Endodermal cell (in vitro differentiated cells): ENCODE data around the gene GTF3C1. TPM values are rescaled to one million over a fixed set of nuclear protein-coding genes. Genes with fewer than 3 reads are reported as not detected.

Experiments
- DNase-seq: peaks from one replicate; pipeline ENCODE4 v3.0.0-alpha.2; 2017
- H3K27ac ChIP-seq: 2 replicates; pipeline ENCODE4 v1.5.1; 2013; ENCODE audit warnings: mild to moderate bottlenecking, low read depth, low read length, moderate library complexity
- H3K27me3 ChIP-seq: 2 replicates; pipeline ENCODE4 v1.6.1; 2013; ENCODE audit warnings: mild to moderate bottlenecking, low read length, moderate library complexity; ENCODE audit not compliant: insufficient read depth, control insufficient read depth, poor library complexity, severe bottlenecking
- H3K36me3 ChIP-seq: 2 replicates; pipeline ENCODE4 v1.7.0; 2013; ENCODE audit warnings: mild to moderate bottlenecking, low read length, moderate library complexity; ENCODE audit not compliant: control insufficient read depth, insufficient read depth
- H3K4me1 ChIP-seq: one replicate; pipeline ENCODE4 v1.7.0; 2013; ENCODE audit warnings: low read length; ENCODE audit not compliant: control insufficient read depth, insufficient read depth
- H3K4me3 ChIP-seq: 2 replicates; pipeline ENCODE4 v1.5.1; 2013; ENCODE audit warnings: mild to moderate bottlenecking, low read length, moderate library complexity
- H3K9ac ChIP-seq: 2 replicates; pipeline ENCODE4 v1.6.1; 2013; ENCODE audit warnings: mild to moderate bottlenecking, low read length, moderate library complexity; ENCODE audit not compliant: poor library complexity, severe bottlenecking; ENCODE audit errors: extremely low read depth
- H3K9me3 ChIP-seq: 2 replicates; pipeline ENCODE4 v1.6.1; 2013; ENCODE audit warnings: mild to moderate bottlenecking, low read length, moderate library complexity; ENCODE audit not compliant: control insufficient read depth
- H3K27ac Mint-ChIP-seq: 2 replicates; pipeline ENCODE4 v1.8.0; 2020; ENCODE audit warnings: mixed read lengths
- H3K27me3 Mint-ChIP-seq: 2 replicates; pipeline ENCODE4 v1.8.0; 2021; ENCODE audit warnings: mild to moderate bottlenecking, mixed read lengths; ENCODE audit not compliant: insufficient read depth
- H3K36me3 Mint-ChIP-seq: 2 replicates; pipeline ENCODE4 v1.8.0; 2020; ENCODE audit warnings: low read depth, mixed read lengths
- H3K4me1 Mint-ChIP-seq: 2 replicates; pipeline ENCODE4 v1.8.0; 2020; ENCODE audit warnings: mixed read lengths
- H3K4me3 Mint-ChIP-seq: 2 replicates; pipeline ENCODE4 v1.8.0; 2020; ENCODE audit warnings: mild to moderate bottlenecking, moderate library complexity, mixed read lengths
- H3K9me3 Mint-ChIP-seq: 2 replicates; pipeline ENCODE4 v1.8.0; 2020; ENCODE audit warnings: mild to moderate bottlenecking, mixed read lengths
- WGBS, 2 experiments: methylation state at CpG; one replicate each; pipeline versions ENCODE4 v1.1.5 to v1.1.7; 2013; ENCODE audit warnings: missing lambda C conversion rate in 2 of 2, mixed read lengths in 1 of 2; ENCODE audit not compliant: insufficient coverage in 1 of 2, insufficient read length in 1 of 2; 5-methylcytosine and 5-hydroxymethylcytosine counted together
- total RNA-seq, 2 donors: library from RNA; stranded (reverse); fragmentation: NEBNext Ultra II Directional in 1 of 2; extraction: Animal tissue kit (Norgen Biotek cat#: 25700) in 1 of 2; gene quantifications; 2 replicates in 1 of 2; 3 replicates in 1 of 2; pipeline ENCODE4 v1.2.1, GENCODE V29; 2021
- TF ChIP-seq, protein P1 (sequence below): fragments of 200-600 bp; sonication (generic); conservative IDR thresholded peaks from 2 replicates; pipeline ENCODE4 v1.5.0; 2021; ENCODE audit warnings: antibody characterized with exemption, mild to moderate bottlenecking

The GTF3C1 gene
- total RNA-seq, 2 donors from 2014 or later, result 138 TPM

DNA sequence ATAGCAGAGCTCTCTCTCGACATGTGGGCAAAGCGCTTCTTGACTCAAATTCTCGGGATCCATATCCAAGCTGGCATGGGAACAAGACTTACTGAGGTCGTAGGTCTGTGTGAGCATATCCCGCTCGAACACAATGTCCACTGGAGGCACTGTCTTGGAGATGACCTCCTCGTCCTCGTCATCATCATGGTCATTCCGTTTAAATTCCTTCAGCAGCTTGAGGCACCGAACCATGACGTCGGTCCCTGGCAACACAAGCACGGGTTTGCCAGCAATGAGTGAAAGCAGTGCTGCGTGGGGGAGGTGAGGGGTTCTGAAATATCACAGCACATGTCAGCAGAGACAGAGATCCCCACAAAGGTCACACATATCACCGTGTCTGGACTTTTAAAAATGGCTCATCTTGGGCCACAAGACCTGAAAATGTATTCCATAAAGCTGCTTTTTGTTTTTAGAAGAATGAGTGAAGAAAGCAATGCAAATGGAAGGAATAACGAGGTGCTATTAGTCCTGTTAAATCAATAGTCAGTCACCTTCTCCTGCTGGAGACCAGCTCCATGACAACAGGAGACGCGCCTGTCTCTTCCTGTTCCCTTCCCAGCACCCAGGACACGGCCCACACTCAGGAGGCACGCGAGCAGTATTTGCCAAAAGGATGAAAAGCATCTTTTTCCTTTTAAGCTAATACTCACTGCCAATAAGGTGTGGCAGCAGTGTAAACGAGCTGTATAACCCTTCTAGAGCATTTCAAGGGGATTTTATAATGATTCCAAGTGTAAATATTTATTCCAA is 37.9 kb downstream of the GTF3C1 start:
- 88 to 94% methylated on average over 19 to 22 of the region's 22 CpGs for WGBS, 2 experiments

DNA sequence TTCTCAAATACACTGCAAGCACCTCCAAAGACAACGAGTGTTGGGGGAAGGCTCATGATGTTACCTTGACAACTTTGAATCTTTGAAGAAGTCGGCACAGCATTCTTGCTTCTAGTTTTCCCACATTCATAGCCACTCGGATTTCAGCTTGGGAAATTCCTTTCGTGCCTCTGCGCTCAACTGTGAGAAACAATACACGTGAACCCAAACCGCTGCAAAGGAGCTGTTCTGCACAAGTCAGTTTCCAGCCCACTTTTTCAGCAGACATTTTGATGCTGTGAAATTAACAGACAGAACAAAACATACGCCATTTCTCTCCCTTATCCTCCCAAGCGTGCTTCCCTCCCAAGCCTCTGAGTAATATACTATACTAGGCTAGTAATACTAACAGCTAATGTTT is 41.2 kb downstream of the GTF3C1 start:
- Histone ChIP-seq H3K9me3 (no peaks in the 10 kb centered on the region), H3K9ac (no peak overlapping the region), H3K36me3 (peaks cover 89% of the 10 kb centered on the region), H3K27ac (no peak overlapping the region), H3K27me3 (no peaks in the 10 kb centered on the region), H3K4me1 (no peaks in the 10 kb centered on the region), H3K4me3 (no peak overlapping the region)
- TF ChIP-seq, protein P1, sequence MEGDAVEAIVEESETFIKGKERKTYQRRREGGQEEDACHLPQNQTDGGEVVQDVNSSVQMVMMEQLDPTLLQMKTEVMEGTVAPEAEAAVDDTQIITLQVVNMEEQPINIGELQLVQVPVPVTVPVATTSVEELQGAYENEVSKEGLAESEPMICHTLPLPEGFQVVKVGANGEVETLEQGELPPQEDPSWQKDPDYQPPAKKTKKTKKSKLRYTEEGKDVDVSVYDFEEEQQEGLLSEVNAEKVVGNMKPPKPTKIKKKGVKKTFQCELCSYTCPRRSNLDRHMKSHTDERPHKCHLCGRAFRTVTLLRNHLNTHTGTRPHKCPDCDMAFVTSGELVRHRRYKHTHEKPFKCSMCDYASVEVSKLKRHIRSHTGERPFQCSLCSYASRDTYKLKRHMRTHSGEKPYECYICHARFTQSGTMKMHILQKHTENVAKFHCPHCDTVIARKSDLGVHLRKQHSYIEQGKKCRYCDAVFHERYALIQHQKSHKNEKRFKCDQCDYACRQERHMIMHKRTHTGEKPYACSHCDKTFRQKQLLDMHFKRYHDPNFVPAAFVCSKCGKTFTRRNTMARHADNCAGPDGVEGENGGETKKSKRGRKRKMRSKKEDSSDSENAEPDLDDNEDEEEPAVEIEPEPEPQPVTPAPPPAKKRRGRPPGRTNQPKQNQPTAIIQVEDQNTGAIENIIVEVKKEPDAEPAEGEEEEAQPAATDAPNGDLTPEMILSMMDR, result no peak
- H3K36me3 Mint-ChIP-seq, result peaks cover 92% of the 10 kb centered on the region
- no peaks in the 10 kb centered on the region for H3K27me3 Mint-ChIP-seq
- DNase-seq, result no peak
- no peaks in the 10 kb centered on the region for H3K9me3 Mint-ChIP-seq
- no peak overlapping the region for H3K4me3 Mint-ChIP-seq
- H3K4me1 Mint-ChIP-seq, result peaks cover 13% of the 10 kb centered on the region
- H3K27ac Mint-ChIP-seq, result no peak overlapping the region
- 91 to 96% methylated on average over 7 to 9 of the region's 9 CpGs for WGBS, 2 experiments

More for the DNA sequence above, 37.9 kb downstream of the GTF3C1 start:
- no peak overlapping the region for H3K27ac ChIP-seq
- H3K4me1 ChIP-seq, result no peaks in the 10 kb centered on the region
- H3K36me3 ChIP-seq, result peaks cover 82% of the 10 kb centered on the region
- H3K9me3 ChIP-seq, result no peaks in the 10 kb centered on the region
- DNase-seq, result no peak
- H3K4me1 Mint-ChIP-seq, result peaks cover 13% of the 10 kb centered on the region
- no peak overlapping the region for H3K9ac ChIP-seq
- TF ChIP-seq, protein P1, result peak; percentile 35
- no peaks in the 10 kb centered on the region for H3K9me3 Mint-ChIP-seq
- no peaks in the 10 kb centered on the region for H3K27me3 ChIP-seq
- no peak overlapping the region for H3K4me3 Mint-ChIP-seq
- H3K27me3 Mint-ChIP-seq, result no peaks in the 10 kb centered on the region
- H3K27ac Mint-ChIP-seq, result peak overlapping the region; percentile 55
- peaks cover 79% of the 10 kb centered on the region for H3K36me3 Mint-ChIP-seq
- no peak overlapping the region for H3K4me3 ChIP-seq

- Mint-ChIP-seq H3K27me3 (no peaks in the 10 kb centered on the region), H3K36me3 (peaks cover 94% of the 10 kb centered on the region), H3K4me3 (no peak overlapping the region), H3K27ac (no peak overlapping the region), H3K4me1 (peaks cover 3% of the 10 kb centered on the region), H3K9me3 (no peaks in the 10 kb centered on the region)
- Histone ChIP-seq H3K36me3 (peaks cover 89% of the 10 kb centered on the region), H3K4me3 (no peak overlapping the region), H3K9ac (no peak overlapping the region), H3K27me3 (no peaks in the 10 kb centered on the region), H3K9me3 (no peaks in the 10 kb centered on the region), H3K27ac (no peak overlapping the region), H3K4me1 (no peaks in the 10 kb centered on the region)
- DNase-seq, result no peak
- WGBS, 2 experiments, result 94 to 97% methylated on average over 13 to 17 of the region's 17 CpGs
- TF ChIP-seq, protein P1, result no peak
These were observed 42.9 kb downstream of the GTF3C1 start for GRCh38 chr16:27506771-27507170.
